ENCODE results near the gene SLF2.
"Not testable (repeated sequence)": the region's sequence is repeated elsewhere in the genome, so short reads cannot be mapped to it uniquely, and the experiment has no call there.

Gene SLF2

GRCh38 chr10:100970076-100970913 is 57.5 kb downstream of the SLF2 start:
- no peak overlapping the region for H3K27ac ChIP-seq
- TF ChIP-seq CTCF (conservative IDR thresholded peaks at IDR 0.05) = no peak

GRCh38 chr10:100970914-100971811 is 58.4 kb downstream of the SLF2 start:
- no peak overlapping the region for H3K27ac ChIP-seq
- no peak for TF ChIP-seq CTCF (conservative IDR thresholded peaks at IDR 0.05)

- no peak for TF ChIP-seq CTCF (conservative IDR thresholded peaks at IDR 0.05)
- H3K27ac ChIP-seq = no peak overlapping the region
Observed at GRCh38 chr10:100972115-100972903, 59.5 kb downstream of the SLF2 start.

- TF ChIP-seq CTCF (conservative IDR thresholded peaks at IDR 0.05) = no peak
- no peak overlapping the region for H3K27ac ChIP-seq
Observed at GRCh38 chr10:100972904-100973535, 60.3 kb downstream of the SLF2 start.

GRCh38 chr10:100975397-100975796 is 62.6 kb downstream of the SLF2 start:
- not testable (repeated sequence) for H3K27ac ChIP-seq

- no peak overlapping the region for H3K27ac ChIP-seq
- no peak for TF ChIP-seq CTCF (conservative IDR thresholded peaks at IDR 0.05)
Observed at GRCh38 chr10:100976906-100977305, 64.1 kb downstream of the SLF2 start.

- H3K27ac ChIP-seq = no peak overlapping the region
- TF ChIP-seq CTCF (conservative IDR thresholded peaks at IDR 0.05) = no peak
Observed at GRCh38 chr10:100977436-100977835, 64.7 kb downstream of the SLF2 start.

Data from VCaP (cell line).